GM03348 (cell line): Measurements from ENCODE around the gene RRP12.

ENCODE experiments used
- DNase-seq: peaks from one replicate; pipeline ENCODE4 v3.0.0; 2012; ENCODE audit warnings: low spot score

Gene RRP12

GRCh38 chr10:97311111-97311626 lies 90.0 kb downstream of the RRP12 start:
- no peak for DNase-seq

- no peak for DNase-seq
These were observed 93.0 kb downstream of the RRP12 start for GRCh38 chr10:97307866-97308780.

- no peak for DNase-seq
These were observed 93.7 kb downstream of the RRP12 start for GRCh38 chr10:97307441-97307840.
